Ishikawa (cell line): ENCODE measurements around the gene SPHK2.

Experiments
- CEBPB ChIP-seq: IDR thresholded peaks from 2 replicates; pipeline ENCODE4 v1.6.1; 2012
- CREB1 ChIP-seq: IDR thresholded peaks from 2 replicates; pipeline ENCODE4 v1.6.1; 2012; ENCODE audit warnings: low read depth
- EGR1 ChIP-seq: IDR thresholded peaks from 2 replicates; pipeline ENCODE4 v1.6.1; 2012
- EP300 ChIP-seq: IDR thresholded peaks from 2 replicates; pipeline ENCODE4 v1.6.1; 2012; ENCODE audit warnings: borderline replicate concordance
- FOXM1 ChIP-seq: IDR thresholded peaks from 2 replicates; pipeline ENCODE4 v1.6.1; 2012; ENCODE audit warnings: low read depth, borderline replicate concordance
- NFIC ChIP-seq: IDR thresholded peaks from 2 replicates; pipeline ENCODE4 v1.6.1; 2012
- RAD21 ChIP-seq: IDR thresholded peaks from 2 replicates; pipeline ENCODE4 v1.6.1; 2012; ENCODE audit warnings: low read depth
- TAF1 ChIP-seq: IDR thresholded peaks from 2 replicates; pipeline ENCODE4 v1.6.1; 2012; ENCODE audit warnings: low read depth, mild to moderate bottlenecking
- TCF12 ChIP-seq: IDR thresholded peaks from 2 replicates; pipeline ENCODE4 v1.6.1; 2012; ENCODE audit warnings: low read depth
- TEAD4 ChIP-seq: IDR thresholded peaks from 2 replicates; pipeline ENCODE4 v1.6.1; 2012
- YY1 ChIP-seq: IDR thresholded peaks from 2 replicates; pipeline ENCODE4 v1.6.1; 2012; ENCODE audit warnings: low read depth
- ZBTB7A ChIP-seq: IDR thresholded peaks from 2 replicates; pipeline ENCODE4 v1.6.1; 2012; ENCODE audit warnings: low read depth
- TF ChIP-seq, protein P1 (sequence below): IDR thresholded peaks from 2 replicates; pipeline ENCODE4 v1.6.1; 2012
- TF ChIP-seq, protein P2 (sequence below): IDR thresholded peaks from 2 replicates; pipeline ENCODE4 v1.6.1; 2012
- TF ChIP-seq, protein P3 (sequence below): IDR thresholded peaks from 2 replicates; pipeline ENCODE4 v1.6.1; 2012; ENCODE audit warnings: low read depth, mild to moderate bottlenecking

The SPHK2 gene

DNA sequence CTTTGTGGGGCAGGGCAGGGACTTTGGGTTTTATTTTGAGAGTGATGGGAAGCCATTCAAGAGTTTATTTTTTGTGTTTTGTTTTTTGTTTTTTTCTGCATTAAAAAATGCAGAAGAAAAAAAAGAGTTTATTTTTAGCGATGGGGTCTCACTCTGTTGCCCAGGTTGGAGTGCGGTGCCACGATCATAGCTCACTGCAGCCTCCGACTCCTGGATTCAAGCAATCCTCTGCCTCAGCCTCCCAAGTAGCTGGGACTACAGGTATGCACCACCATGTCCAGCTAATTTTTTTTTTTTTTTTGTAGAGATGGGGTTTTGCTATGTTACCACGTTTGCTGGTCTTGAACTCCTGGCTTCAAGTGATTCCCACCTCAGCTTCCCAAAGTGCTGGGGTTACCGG lies 39.2 kb downstream of the SPHK2 start:
- TF ChIP-seq, protein P1, sequence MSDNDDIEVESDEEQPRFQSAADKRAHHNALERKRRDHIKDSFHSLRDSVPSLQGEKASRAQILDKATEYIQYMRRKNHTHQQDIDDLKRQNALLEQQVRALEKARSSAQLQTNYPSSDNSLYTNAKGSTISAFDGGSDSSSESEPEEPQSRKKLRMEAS = no peak
- TF ChIP-seq EP300 (no peak), ZBTB7A (no peak), TCF12 (no peak), EGR1 (no peak), RAD21 (no peak), CEBPB (no peak), CREB1 (no peak), TEAD4 (no peak), FOXM1 (no peak)

DNA sequence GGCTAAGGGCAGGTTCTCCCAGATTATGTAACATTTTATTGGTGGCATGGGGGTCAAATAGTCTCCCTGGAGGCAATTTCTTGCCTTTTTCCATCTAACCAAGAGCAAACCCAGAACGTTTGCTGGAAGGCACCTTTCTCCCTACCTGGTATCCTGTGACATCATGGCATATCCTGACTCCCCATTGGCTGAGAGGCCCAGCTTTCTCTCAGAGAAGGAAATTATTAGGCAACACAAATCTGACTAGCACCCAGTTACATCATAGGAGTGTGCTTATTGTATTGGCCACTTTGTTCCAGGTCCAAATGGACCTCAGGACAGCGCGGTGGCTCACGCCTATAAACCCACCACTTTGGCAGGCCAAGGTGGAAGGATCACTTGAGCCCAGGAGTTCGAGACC lies 40.5 kb downstream of the SPHK2 start:
- TF ChIP-seq TCF12 = no peak
- no peak for TF ChIP-seq FOXM1
- TF ChIP-seq, protein P2, sequence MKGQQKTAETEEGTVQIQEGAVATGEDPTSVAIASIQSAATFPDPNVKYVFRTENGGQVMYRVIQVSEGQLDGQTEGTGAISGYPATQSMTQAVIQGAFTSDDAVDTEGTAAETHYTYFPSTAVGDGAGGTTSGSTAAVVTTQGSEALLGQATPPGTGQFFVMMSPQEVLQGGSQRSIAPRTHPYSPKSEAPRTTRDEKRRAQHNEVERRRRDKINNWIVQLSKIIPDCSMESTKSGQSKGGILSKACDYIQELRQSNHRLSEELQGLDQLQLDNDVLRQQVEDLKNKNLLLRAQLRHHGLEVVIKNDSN = no peak
- no peak for TF ChIP-seq TEAD4
- no peak for TF ChIP-seq CREB1
- no peak for TF ChIP-seq RAD21
- TF ChIP-seq NFIC = no peak
- no peak for TF ChIP-seq YY1
- TF ChIP-seq, protein P1 = no peak
- TF ChIP-seq, protein P3, sequence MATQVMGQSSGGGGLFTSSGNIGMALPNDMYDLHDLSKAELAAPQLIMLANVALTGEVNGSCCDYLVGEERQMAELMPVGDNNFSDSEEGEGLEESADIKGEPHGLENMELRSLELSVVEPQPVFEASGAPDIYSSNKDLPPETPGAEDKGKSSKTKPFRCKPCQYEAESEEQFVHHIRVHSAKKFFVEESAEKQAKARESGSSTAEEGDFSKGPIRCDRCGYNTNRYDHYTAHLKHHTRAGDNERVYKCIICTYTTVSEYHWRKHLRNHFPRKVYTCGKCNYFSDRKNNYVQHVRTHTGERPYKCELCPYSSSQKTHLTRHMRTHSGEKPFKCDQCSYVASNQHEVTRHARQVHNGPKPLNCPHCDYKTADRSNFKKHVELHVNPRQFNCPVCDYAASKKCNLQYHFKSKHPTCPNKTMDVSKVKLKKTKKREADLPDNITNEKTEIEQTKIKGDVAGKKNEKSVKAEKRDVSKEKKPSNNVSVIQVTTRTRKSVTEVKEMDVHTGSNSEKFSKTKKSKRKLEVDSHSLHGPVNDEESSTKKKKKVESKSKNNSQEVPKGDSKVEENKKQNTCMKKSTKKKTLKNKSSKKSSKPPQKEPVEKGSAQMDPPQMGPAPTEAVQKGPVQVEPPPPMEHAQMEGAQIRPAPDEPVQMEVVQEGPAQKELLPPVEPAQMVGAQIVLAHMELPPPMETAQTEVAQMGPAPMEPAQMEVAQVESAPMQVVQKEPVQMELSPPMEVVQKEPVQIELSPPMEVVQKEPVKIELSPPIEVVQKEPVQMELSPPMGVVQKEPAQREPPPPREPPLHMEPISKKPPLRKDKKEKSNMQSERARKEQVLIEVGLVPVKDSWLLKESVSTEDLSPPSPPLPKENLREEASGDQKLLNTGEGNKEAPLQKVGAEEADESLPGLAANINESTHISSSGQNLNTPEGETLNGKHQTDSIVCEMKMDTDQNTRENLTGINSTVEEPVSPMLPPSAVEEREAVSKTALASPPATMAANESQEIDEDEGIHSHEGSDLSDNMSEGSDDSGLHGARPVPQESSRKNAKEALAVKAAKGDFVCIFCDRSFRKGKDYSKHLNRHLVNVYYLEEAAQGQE = no peak
- TF ChIP-seq EGR1 = no peak
- no peak for TF ChIP-seq EP300
- no peak for TF ChIP-seq ZBTB7A
- TF ChIP-seq CEBPB = no peak
- no peak for TF ChIP-seq TAF1

DNA sequence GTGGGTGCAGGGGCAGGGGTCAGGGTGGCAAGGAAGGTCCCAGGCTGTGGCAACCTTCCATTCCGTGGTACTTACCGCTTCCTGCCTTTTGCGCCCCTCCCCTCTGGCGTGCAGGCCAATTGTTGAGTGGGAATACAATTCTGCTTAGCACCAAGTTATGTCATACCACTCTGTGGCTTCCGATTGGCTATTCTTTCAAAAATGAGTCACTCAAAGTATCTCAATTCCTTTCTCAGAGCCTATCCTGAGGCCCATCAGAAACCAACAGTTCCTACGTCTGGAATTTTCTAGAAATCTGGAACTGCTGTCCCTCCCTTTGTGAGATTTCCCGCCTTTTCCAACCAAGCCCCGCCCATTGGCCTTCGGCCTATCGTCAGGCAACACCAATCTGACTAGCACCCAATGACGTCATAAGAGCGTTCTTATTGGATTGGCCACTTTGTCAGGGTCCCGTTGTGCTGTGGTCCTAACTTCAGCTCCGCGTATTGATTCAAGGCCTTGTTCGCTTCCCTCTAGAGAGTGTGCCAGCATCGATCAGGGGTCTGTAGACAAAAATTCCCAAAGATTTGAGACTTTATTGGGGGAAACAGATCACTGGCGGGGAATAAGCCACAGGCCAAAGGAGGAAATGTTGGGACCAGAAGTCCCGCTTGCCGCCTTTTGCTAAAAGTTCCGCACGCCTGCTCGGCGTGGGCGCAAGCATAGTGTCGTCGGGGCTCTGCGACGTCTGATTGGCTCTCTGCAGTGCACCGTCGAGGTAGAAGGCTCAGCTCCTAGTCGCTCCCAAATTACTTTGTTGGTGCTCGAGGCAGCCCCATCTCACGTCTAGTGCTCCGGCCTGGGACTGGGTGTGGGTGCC lies 41.8 kb downstream of the SPHK2 start:
- TF ChIP-seq YY1 (no peak), TEAD4 (no peak), CREB1 (peak; percentile 88)
- TF ChIP-seq, protein P1 = peak; percentile 96

DNA sequence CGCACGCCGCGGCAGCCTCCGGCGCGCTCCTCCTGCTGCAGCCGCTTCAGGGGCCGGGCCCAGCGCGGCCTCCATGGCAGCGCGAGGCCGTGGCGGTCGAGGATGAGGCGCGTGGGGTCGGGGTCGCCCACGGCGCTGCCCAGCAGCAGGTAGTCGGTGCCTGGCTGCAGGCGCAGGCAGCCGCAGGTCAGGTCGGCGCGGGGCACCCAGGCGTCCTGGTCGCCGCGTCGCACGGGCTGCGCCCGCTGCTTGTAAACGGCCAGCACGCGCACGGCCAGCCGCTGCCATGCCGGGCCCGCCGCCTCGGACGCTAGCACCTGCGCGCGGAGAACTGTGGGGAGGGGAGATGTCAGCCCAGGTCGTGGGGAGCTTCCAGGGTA lies 42.4 kb downstream of the SPHK2 start:
- TF ChIP-seq, protein P2 = no peak
- TF ChIP-seq YY1 (no peak), RAD21 (no peak), TAF1 (no peak), FOXM1 (no peak), TCF12 (no peak), TEAD4 (no peak), EGR1 (no peak), EP300 (no peak), ZBTB7A (no peak)
- TF ChIP-seq, protein P1 = no peak
- TF ChIP-seq, protein P3 = no peak

DNA sequence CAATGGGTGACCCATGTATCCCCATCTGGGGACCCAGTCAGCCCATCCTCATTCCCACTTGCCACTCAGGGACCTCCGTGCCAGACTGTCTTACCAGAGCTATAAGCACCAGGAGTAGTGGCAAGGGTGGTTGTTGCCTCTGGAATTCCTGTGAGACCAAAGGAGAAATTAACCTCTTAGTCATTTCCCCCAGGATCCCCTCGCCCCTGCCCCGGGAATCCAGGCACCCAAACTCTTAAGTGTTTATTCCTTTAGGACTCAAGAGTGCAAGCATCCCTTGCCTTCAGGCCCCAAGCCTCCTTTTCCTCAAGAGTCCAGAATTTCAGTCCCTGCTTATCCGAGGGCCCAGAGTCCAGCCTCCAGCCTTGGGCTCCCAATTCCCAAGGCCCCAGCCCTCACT lies 44.4 kb downstream of the SPHK2 start:
- TF ChIP-seq EGR1 = no peak
- no peak for TF ChIP-seq TCF12
- TF ChIP-seq, protein P3 = no peak
- TF ChIP-seq, protein P2 = no peak
- TF ChIP-seq CEBPB = no peak
- no peak for TF ChIP-seq TAF1
- TF ChIP-seq FOXM1 = no peak
